Tibial nerve (tissue), 4 donors: Measurements from ENCODE around the gene ABHD1. TPM values are rescaled to one million over a fixed set of nuclear protein-coding genes. Genes with fewer than 3 reads are reported as not detected.

ENCODE experiments used
- DNase-seq, 2 donors: peaks; one replicate each; pipeline ENCODE4 v3.0.0-alpha.2; 2019; ENCODE audit warnings: low spot score in 2 of 2
- H3K27ac ChIP-seq, 4 donors: fragments of 200-600 bp; sonication (generic) in 3 of 4; one replicate each; pipeline ENCODE4 v1.5.1; 2017 to 2019; ENCODE audit warnings: mild to moderate bottlenecking in 1 of 4
- H3K27me3 ChIP-seq, 2 donors: fragments of 200-600 bp; sonication (generic) in 1 of 2; one replicate each; pipeline versions ENCODE4 v1.5.1 to v1.6.0; 2017 to 2019
- H3K36me3 ChIP-seq, 3 donors: fragments of 200-600 bp; sonication (generic); one replicate each; pipeline ENCODE4 v1.5.1; 2018 to 2019
- H3K4me1 ChIP-seq, 4 donors: fragments of 200-600 bp; sonication (generic) in 3 of 4; one replicate each; pipeline ENCODE4 v1.5.1; 2017 to 2019
- H3K4me3 ChIP-seq, 4 donors: fragments of 200-600 bp; sonication (generic) in 3 of 4; one replicate each; pipeline ENCODE4 v1.5.1; 2017 to 2019; ENCODE audit warnings: mild to moderate bottlenecking in 1 of 4, moderate library complexity in 1 of 4
- H3K9me3 ChIP-seq, 4 donors: fragments of 200-600 bp; sonication (generic) in 3 of 4; one replicate each; pipeline ENCODE4 v1.5.1; 2017 to 2019
- CTCF ChIP-seq, 5 experiments: fragments of 200-600 bp in 3 of 5; fragments of 450-650 bp in 2 of 5; sonication (generic) in 3 of 5; IDR thresholded peaks; one replicate each; pipeline ENCODE4 v1.5.1; 2016 to 2019; ENCODE audit warnings: antibody characterized with exemption in 5 of 5, mild to moderate bottlenecking in 3 of 5, moderate library complexity in 2 of 5
- EP300 ChIP-seq, 2 donors: sonication (generic); formaldehyde crosslinking; IDR thresholded peaks; one replicate each; pipeline ENCODE4 v1.6.1; 2017; ENCODE audit warnings: antibody characterized with exemption in 2 of 2, mild to moderate bottlenecking in 1 of 2
- POLR2A ChIP-seq, 2 donors: fragments of 450-650 bp; IDR thresholded peaks; one replicate each; pipeline ENCODE4 v1.6.1; 2017; ENCODE audit warnings: antibody characterized with exemption in 2 of 2, mild to moderate bottlenecking in 2 of 2, moderate library complexity in 2 of 2
- WGBS, 2 donors: methylation state at CpG; one replicate each; pipeline ENCODE4 v1.1.5; 2018; 5-methylcytosine and 5-hydroxymethylcytosine counted together
- total RNA-seq, 4 donors: library from RNA; depleted of rRNA; stranded (reverse); fragments of >200 nt; gene quantifications; one replicate each; pipeline ENCODE4 v1.1.0, GENCODE V29; 2016

ABHD1 gene
- total RNA-seq, 4 donors from 2014 or later = 0.42 to 0.78 (median 0.44) TPM; not detected in 1

- 89 to 92% methylated on average over 6 of the region's 6 CpGs for WGBS, 2 donors
- H3K4me3 ChIP-seq = no peak overlapping the region
- H3K27me3 ChIP-seq = no peaks in the 10 kb centered on the region
- peaks cover 0 to 22% (median 14%) of the 10 kb centered on the region in 4 donors for H3K4me1 ChIP-seq
- H3K9me3 ChIP-seq = no peaks in the 10 kb centered on the region
- no peak for DNase-seq
- TF ChIP-seq POLR2A (IDR thresholded peaks at IDR 0.05) (no peak), CTCF (IDR thresholded peaks at IDR 0.05) (no peak), EP300 (IDR thresholded peaks at IDR 0.05) (no peak)
- peaks cover 0 to 6% (median 0%) of the 10 kb centered on the region in 3 donors for H3K36me3 ChIP-seq
- H3K27ac ChIP-seq = no peak overlapping the region
Measured at GRCh38 chr2:27088634-27089033, 35.0 kb upstream of the ABHD1 start.

- no peak for DNase-seq
- WGBS, 2 donors = 88 to 90% methylated on average over 14 of the region's 14 CpGs
Measured at GRCh38 chr2:27089111-27089954, 34.3 kb upstream of the ABHD1 start.

GRCh38 chr2:27091746-27092695, 31.6 kb upstream of the ABHD1 start:
- WGBS, 2 donors = 65 to 71% methylated on average over 21 to 22 of the region's 25 CpGs
- Histone ChIP-seq H3K9me3 (no peaks in the 10 kb centered on the region), H3K36me3 (peaks cover 0 to 5% (median 0%) of the 10 kb centered on the region in 3 donors), H3K4me1 (peaks cover 0 to 20% (median 7%) of the 10 kb centered on the region in 4 donors), H3K27me3 (no peaks in the 10 kb centered on the region), H3K27ac (no peak overlapping the region), H3K4me3 (no peak overlapping the region)
- no peak for DNase-seq
- no peak for TF ChIP-seq POLR2A (IDR thresholded peaks at IDR 0.05)
- TF ChIP-seq CTCF (IDR thresholded peaks at IDR 0.05) = no peak
- no peak for TF ChIP-seq EP300 (IDR thresholded peaks at IDR 0.05)

More at GRCh38 chr2:27089111-27089954, 34.3 kb upstream of the ABHD1 start:
- H3K36me3 ChIP-seq = peaks cover 0 to 5% (median 0%) of the 10 kb centered on the region in 3 donors
- no peaks in the 10 kb centered on the region for H3K27me3 ChIP-seq
- H3K27ac ChIP-seq = no peak overlapping the region
- TF ChIP-seq CTCF (IDR thresholded peaks at IDR 0.05) = no peak
- TF ChIP-seq POLR2A (IDR thresholded peaks at IDR 0.05) = no peak
- no peak for TF ChIP-seq EP300 (IDR thresholded peaks at IDR 0.05)
- peaks cover 0 to 22% (median 14%) of the 10 kb centered on the region in 4 donors for H3K4me1 ChIP-seq
- H3K9me3 ChIP-seq = no peaks in the 10 kb centered on the region
- H3K4me3 ChIP-seq = peak overlapping the region in 1 of 4 donors; percentile 2

- Histone ChIP-seq H3K9me3 (no peaks in the 10 kb centered on the region), H3K4me3 (no peak overlapping the region), H3K4me1 (peaks cover 0 to 12% (median 4%) of the 10 kb centered on the region in 4 donors), H3K36me3 (peaks cover 0 to 5% (median 0%) of the 10 kb centered on the region in 3 donors), H3K27me3 (no peaks in the 10 kb centered on the region), H3K27ac (no peak overlapping the region)
- 71 to 85% methylated on average over 4 to 9 of the region's 10 CpGs for WGBS, 2 donors
- no peak for TF ChIP-seq EP300 (IDR thresholded peaks at IDR 0.05)
- TF ChIP-seq CTCF (IDR thresholded peaks at IDR 0.05) = no peak
- no peak for TF ChIP-seq POLR2A (IDR thresholded peaks at IDR 0.05)
- DNase-seq = no peak
Measured at GRCh38 chr2:27092696-27093429, 30.8 kb upstream of the ABHD1 start.
